Panc1 (cell line): Measurements from ENCODE around the gene NFATC2IP. TPM values are rescaled to one million over a fixed set of nuclear protein-coding genes. Genes with fewer than 3 reads are reported as not detected.
A peak's percentile ranks its signal among the peaks of the same experiment; 100 is the strongest.

Experiments
- ATAC-seq: fragments of 200-7000 bp; cut with Tn5 transposase; 2 replicates; pipeline ENCODE4 v1.9.1; 2020; ENCODE audit warnings: mild to moderate bottlenecking, moderate library complexity
- BruUV-seq: library from RNA; stranded (reverse); fragments of 400-500 nt; replicated peaks from 2 replicates; lab custom pipeline; 2021; lab: Mats Ljungman, UMichigan
- CTCF ChIA-PET: fragments of 300-600 bp; sonication (Branson Sonifier 250); formaldehyde crosslinking; loops from one replicate; lab custom pipeline; 2022; ENCODE audit warnings: antibody characterized with exemption; lab: Charles Lee
- POLR2A ChIA-PET: fragments of 300-600 bp; sonication (Branson Sonifier 250); formaldehyde crosslinking; loops from one replicate; lab custom pipeline; 2022; ENCODE audit warnings: antibody characterized with exemption; lab: Charles Lee
- DNase-seq: peaks from one replicate; pipeline ENCODE4 v3.0.0-alpha.2; 2010; ENCODE audit warnings: low read depth, low spot score
- H3K27ac ChIP-seq: 2 replicates; pipeline ENCODE4 v1.5.1; 2011; ENCODE audit warnings: mild to moderate bottlenecking, low read length, inconsistent platforms
- H3K27me3 ChIP-seq: fragments of 200-500 bp; sonication (Bioruptor generic); 2 replicates; pipeline ENCODE4 v1.6.0; 2014; ENCODE audit warnings: low read length, inconsistent platforms; ENCODE audit not compliant: control insufficient read depth, insufficient read depth
- H3K36me3 ChIP-seq: fragments of 200-500 bp; sonication (Bioruptor generic); 2 replicates; pipeline ENCODE4 v1.5.1; 2014; ENCODE audit warnings: inconsistent platforms, mild to moderate bottlenecking, low read length, moderate library complexity; ENCODE audit not compliant: control insufficient read depth, insufficient read depth
- H3K4me1 ChIP-seq: 2 replicates; pipeline ENCODE4 v1.5.1; 2011; ENCODE audit warnings: inconsistent platforms, mild to moderate bottlenecking, low read length, moderate library complexity; ENCODE audit not compliant: control insufficient read depth, insufficient read depth
- H3K4me3 ChIP-seq, 2 experiments: 2 replicates each; pipeline ENCODE4 v1.5.1; 2011 to 2012; ENCODE audit warnings: low read depth in 2 of 2, low read length in 2 of 2, mild to moderate bottlenecking in 2 of 2, inconsistent platforms in 1 of 2, moderate library complexity in 1 of 2
- H3K9me3 ChIP-seq: fragments of 200-500 bp; sonication (Bioruptor generic); 2 replicates; pipeline ENCODE4 v1.5.1; 2014; ENCODE audit warnings: low read depth, mild to moderate bottlenecking, inconsistent platforms, low read length, moderate library complexity; ENCODE audit not compliant: control insufficient read depth, insufficient read depth
- CTCF ChIP-seq: fragments of 450-650 bp; IDR thresholded peaks from 2 replicates; pipeline ENCODE4 v1.5.1; 2017; ENCODE audit warnings: mild to moderate bottlenecking
- POLR2AphosphoS5 ChIP-seq: IDR thresholded peaks from 2 replicates; pipeline ENCODE4 v1.6.1; 2012; ENCODE audit warnings: mild to moderate bottlenecking, low read depth, low read length, moderate library complexity
- REST ChIP-seq, 2 experiments: IDR thresholded peaks; 2 replicates each; pipeline ENCODE4 v1.6.1; 2011 to 2012; ENCODE audit warnings: low read depth in 2 of 2, control low read depth in 1 of 2, low read length in 1 of 2, mild to moderate bottlenecking in 1 of 2, moderate library complexity in 1 of 2; ENCODE audit not compliant: insufficient read depth in 1 of 2
- SIN3A ChIP-seq: IDR thresholded peaks from 2 replicates; pipeline ENCODE4 v1.6.1; 2012; ENCODE audit warnings: low read depth, mild to moderate bottlenecking, low read length, moderate library complexity, borderline replicate concordance; ENCODE audit not compliant: insufficient read depth
- TCF7L2 ChIP-seq: IDR thresholded peaks from 2 replicates; pipeline ENCODE4 v1.6.1; 2011; ENCODE audit warnings: mild to moderate bottlenecking, low read depth, low read length, inconsistent platforms
- in situ Hi-C: cut with HindIII; loops from 2 replicates; pipeline ENCODE4 v1.10.0; 2016; ENCODE audit warnings: low sequenced_read_pairs, low pct_unique_long_range_greater_than_20kb
- intact Hi-C: fragments of 100-400 bp; cut with micrococcal nuclease; formaldehyde crosslinking; loops from one replicate; pipeline ENCODE4 v1.10.0; 2022; ENCODE audit not compliant: unreplicated experiment
- total RNA-seq: library from RNA; stranded (reverse); gene quantifications from one replicate; pipeline ENCODE4 v1.2.1, GENCODE V29; 2021; ENCODE audit not compliant: unreplicated experiment

NFATC2IP gene
- total RNA-seq, 1 experiment from 2014 or later, result 47.3 TPM

GRCh38 chr16:28958836-28959235 lies 8.1 kb downstream of the NFATC2IP start:
- CTCF ChIA-PET, result no interaction called here
- peaks cover 7% of the 10 kb centered on the region for H3K36me3 ChIP-seq

GRCh38 chr16:28964072-28964471 lies 13.3 kb downstream of the NFATC2IP start:
- no peaks in the 10 kb centered on the region for H3K4me1 ChIP-seq
- no TSS peak for BruUV-seq
- H3K4me3 ChIP-seq, result no peak overlapping the region
- peaks cover 7% of the 10 kb centered on the region; the same call in 1 of the 2 replicates for H3K36me3 ChIP-seq
- TF ChIP-seq TCF7L2 (no peak), POLR2AphosphoS5 (no peak), REST (IDR thresholded peaks at IDR 0.05; ENCODE audit: insufficient read depth in 1 of 2, low read depth in 2 of 2, low read length in 1 of 2) (no peak), CTCF (no peak), SIN3A (no peak)
- ATAC-seq (peak; percentile 28; the same call in 1 of the 2 replicates), DNase-seq (no peak)
- CTCF ChIA-PET, result no interaction called here
- intact Hi-C loops (no loop called here), in situ Hi-C loops (no loop called here)
- no peaks in the 10 kb centered on the region for H3K9me3 ChIP-seq
- POLR2A ChIA-PET, result no interaction called here
- H3K27me3 ChIP-seq, result no peaks in the 10 kb centered on the region
- no peak overlapping the region for H3K27ac ChIP-seq

More at GRCh38 chr16:28958836-28959235, 8.1 kb downstream of the NFATC2IP start:
- H3K4me3 ChIP-seq, result no peak overlapping the region
- intact Hi-C loops (no loop called here), in situ Hi-C loops (no loop called here)
- DNase-seq (no peak), ATAC-seq (no peak)
- TF ChIP-seq REST (IDR thresholded peaks at IDR 0.05; ENCODE audit: insufficient read depth in 1 of 2, low read depth in 2 of 2, low read length in 1 of 2), result no peak
- no peak for TF ChIP-seq CTCF
- no peak for TF ChIP-seq POLR2AphosphoS5
- no peak for TF ChIP-seq SIN3A
- TF ChIP-seq TCF7L2, result no peak
- H3K27ac ChIP-seq, result no peak overlapping the region
- H3K4me1 ChIP-seq, result no peaks in the 10 kb centered on the region
- no TSS peak for BruUV-seq
- POLR2A ChIA-PET, result no interaction called here
- no peaks in the 10 kb centered on the region for H3K27me3 ChIP-seq
- no peaks in the 10 kb centered on the region for H3K9me3 ChIP-seq
